HepG2 (cell line): ENCODE results near the gene PPIP5K2. TPM values are rescaled to one million over a fixed set of nuclear protein-coding genes. Genes with fewer than 3 reads are reported as not detected.

Experiments used
- ATAC-seq: fragments of 200-7000 bp; cut with Tn5 transposase; 3 replicates; pipeline ENCODE4 v1.9.1; 2020; ENCODE audit warnings: mild to moderate bottlenecking, moderate library complexity
- BruUV-seq: library from RNA; stranded (reverse); fragments of 400-500 nt; replicated peaks from 2 replicates; lab custom pipeline; 2021; lab: Mats Ljungman, UMichigan
- CTCF ChIA-PET: fragments of 300-600 bp; formaldehyde crosslinking; extraction: SDS; loops from one replicate; lab custom pipeline; 2021; ENCODE audit warnings: low total read pairs, inconsistent platforms, low intra/inter-chr PET ratio; lab: Yijun Ruan, JAX
- POLR2A ChIA-PET: fragments of 350-600 bp; sonication (Branson Sonifier 250); formaldehyde crosslinking; loops from one replicate; lab custom pipeline; 2020; ENCODE audit warnings: antibody characterized with exemption, inconsistent platforms; lab: Yijun Ruan, JAX
- DNase-seq: peaks from one replicate; pipeline ENCODE4 v3.0.0-alpha.2; 2015; ENCODE audit warnings: low spot score
- FAIRE-seq: peaks from 3 replicates; lab custom pipeline; 2011; peaks lifted over from hg19 to GRCh38; lab: Jason Lieb, UNC
- H2AFZ ChIP-seq: one replicate; pipeline ENCODE4 v1.6.1; 2011; ENCODE audit warnings: low read length, inconsistent platforms
- H3K27ac ChIP-seq: fragments of 300-600 bp; 3 replicates; pipeline ENCODE4 v1.8.0; 2011; ENCODE audit warnings: mixed run types, mild to moderate bottlenecking, mixed read lengths, low read length, inconsistent platforms; ENCODE audit not compliant: insufficient read depth; ENCODE audit errors: extremely low read length
- H3K27me3 ChIP-seq, 2 experiments: fragments of 200-600 bp in 1 of 2; 2 replicates in 1 of 2; 3 replicates in 1 of 2; pipeline versions ENCODE4 v1.6.0 to v1.8.0; 2011; ENCODE audit warnings: low read length in 2 of 2, mild to moderate bottlenecking in 2 of 2, moderate library complexity in 2 of 2, inconsistent platforms in 1 of 2; ENCODE audit not compliant: insufficient read depth in 2 of 2, control insufficient read depth in 1 of 2
- H3K36me3 ChIP-seq, 2 experiments: fragments of 200-600 bp in 1 of 2; replicated peaks in 1 of 2; 2 replicates in 1 of 2; 3 replicates in 1 of 2; pipeline versions ENCODE4 v1.5.1 to v1.8.0; 2011; ENCODE audit warnings: low read length in 2 of 2, inconsistent platforms in 1 of 2; ENCODE audit not compliant: insufficient read depth in 2 of 2, control insufficient read depth in 1 of 2
- H3K4me1 ChIP-seq: 2 replicates; pipeline ENCODE4 v1.5.1; 2012; ENCODE audit warnings: low read length, inconsistent platforms; ENCODE audit not compliant: insufficient read depth
- H3K4me2 ChIP-seq: 2 replicates; pipeline ENCODE4 v1.6.0; 2011; ENCODE audit warnings: low read depth, low read length, inconsistent platforms
- H3K4me3 ChIP-seq, 3 experiments: fragments of 200-600 bp in 1 of 3; sonication (generic), shearing (Covaris generic) in 1 of 3; replicated peaks in 1 of 3; 2 replicates each; pipeline ENCODE4 v1.5.1; 2011 to 2016; ENCODE audit warnings: low read length in 3 of 3, inconsistent platforms in 2 of 3, low read depth in 2 of 3, mild to moderate bottlenecking in 2 of 3, control low read depth in 1 of 3, mixed read lengths in 1 of 3; ENCODE audit not compliant: insufficient read depth in 1 of 3
- H3K79me2 ChIP-seq: one replicate; pipeline ENCODE4 v1.6.1; 2011; ENCODE audit warnings: low read length, inconsistent platforms; ENCODE audit not compliant: insufficient read depth
- H3K9ac ChIP-seq: 2 replicates; pipeline ENCODE4 v1.6.0; 2011; ENCODE audit warnings: mild to moderate bottlenecking, low read depth, low read length, inconsistent platforms; ENCODE audit not compliant: insufficient read depth
- H3K9me3 ChIP-seq: 2 replicates; pipeline ENCODE4 v1.5.1; 2012; ENCODE audit warnings: mild to moderate bottlenecking, low read length
- H4K20me1 ChIP-seq: 2 replicates; pipeline ENCODE4 v1.6.0; 2011; ENCODE audit warnings: inconsistent platforms, mild to moderate bottlenecking, low read length, moderate library complexity; ENCODE audit not compliant: insufficient read depth
- AHDC1 ChIP-seq: sonication (generic); formaldehyde crosslinking; IDR thresholded peaks from 2 replicates; pipeline ENCODE4 v1.5.1; 2020; ENCODE audit warnings: mild to moderate bottlenecking, missing genetic modification reagents, borderline replicate concordance
- AKAP8 ChIP-seq: sonication (generic); formaldehyde crosslinking; IDR thresholded peaks from 2 replicates; pipeline ENCODE4 v1.5.1; 2020; ENCODE audit warnings: mild to moderate bottlenecking, missing genetic modification reagents
- ATRX ChIP-seq: sonication (generic); formaldehyde crosslinking; IDR thresholded peaks from 2 replicates; pipeline ENCODE4 v1.4.0; 2020; ENCODE audit warnings: missing genetic modification reagents, borderline replicate concordance
- GATA4 ChIP-seq: sonication (generic); IDR thresholded peaks from 2 replicates; pipeline ENCODE4 v1.6.1; 2016; ENCODE audit warnings: antibody characterized with exemption, low read depth, borderline replicate concordance
- GFI1 ChIP-seq: sonication (generic); formaldehyde crosslinking; IDR thresholded peaks from 2 replicates; pipeline ENCODE4 v1.5.0; 2020; ENCODE audit warnings: missing genetic modification reagents, mild to moderate bottlenecking, borderline replicate concordance
- GTF3A ChIP-seq: sonication (generic); formaldehyde crosslinking; conservative IDR thresholded peaks from 2 replicates; pipeline ENCODE4 v1.4.0; 2020; ENCODE audit warnings: mild to moderate bottlenecking, missing genetic modification reagents
- HOXD1 ChIP-seq: sonication (generic); formaldehyde crosslinking; IDR thresholded peaks from 2 replicates; pipeline ENCODE4 v1.5.0; 2020; ENCODE audit warnings: missing genetic modification reagents
- IKZF1 ChIP-seq: fragments of 450-650 bp; IDR thresholded peaks from 2 replicates; pipeline ENCODE4 v1.7.1; 2016
- NKX3-1 ChIP-seq: sonication (generic); formaldehyde crosslinking; IDR thresholded peaks from 2 replicates; pipeline ENCODE4 v1.5.0; 2020; ENCODE audit warnings: missing genetic modification reagents
- NR2F6 ChIP-seq, 2 experiments: IDR thresholded peaks; 2 replicates each; pipeline ENCODE4 v1.6.1; 2016; ENCODE audit warnings: antibody characterized with exemption in 1 of 2, mild to moderate bottlenecking in 1 of 2
- PHF21A ChIP-seq: sonication (generic); formaldehyde crosslinking; IDR thresholded peaks from 2 replicates; pipeline ENCODE4 v1.5.0; 2020; ENCODE audit warnings: mild to moderate bottlenecking, missing genetic modification reagents
- RBM22 ChIP-seq: fragments of 200-400 bp; formaldehyde crosslinking; optimal IDR thresholded peaks from 2 replicates; pipeline ENCODE3; 2017; ENCODE audit warnings: mild to moderate bottlenecking, low read length, moderate library complexity
- RCOR2 ChIP-seq: IDR thresholded peaks from 2 replicates; pipeline ENCODE4 v1.6.1; 2016; ENCODE audit warnings: missing biosample characterization, missing genetic modification reagents
- SNAPC5 ChIP-seq: sonication (generic); formaldehyde crosslinking; IDR thresholded peaks from 2 replicates; pipeline ENCODE4 v1.8.1; 2023; ENCODE audit warnings: mild to moderate bottlenecking, missing genetic modification reagents, borderline replicate concordance
- ZNF263 ChIP-seq: sonication (generic); formaldehyde crosslinking; IDR thresholded peaks from 2 replicates; pipeline ENCODE4 v1.4.0; 2020; ENCODE audit warnings: missing genetic modification reagents
- ZNF3 ChIP-seq: IDR thresholded peaks from 2 replicates; pipeline ENCODE4 v1.7.0; 2017; ENCODE audit warnings: inconsistent platforms
- ZNF343 ChIP-seq: sonication (generic); formaldehyde crosslinking; IDR thresholded peaks from 2 replicates; pipeline ENCODE4 v1.4.0; 2020; ENCODE audit warnings: mild to moderate bottlenecking, missing genetic modification reagents
- ZNF556 ChIP-seq: sonication (generic); formaldehyde crosslinking; IDR thresholded peaks from 2 replicates; pipeline ENCODE4 v1.4.0; 2020; ENCODE audit warnings: mild to moderate bottlenecking, missing genetic modification reagents, borderline replicate concordance
- ZNF607 ChIP-seq: sonication (generic); formaldehyde crosslinking; IDR thresholded peaks from 2 replicates; pipeline ENCODE4 v1.5.1; 2020; ENCODE audit warnings: missing genetic modification reagents, mild to moderate bottlenecking, borderline replicate concordance
- ZNF747 ChIP-seq: sonication (generic); formaldehyde crosslinking; IDR thresholded peaks from 2 replicates; pipeline ENCODE4 v1.8.1; 2023; ENCODE audit warnings: missing genetic modification reagents, mild to moderate bottlenecking, borderline replicate concordance
- ZSCAN12 ChIP-seq: sonication (generic); formaldehyde crosslinking; IDR thresholded peaks from 2 replicates; pipeline ENCODE4 v1.9.0; 2021; ENCODE audit warnings: mild to moderate bottlenecking, missing genetic modification reagents
- WGBS: methylation state at CpG from one replicate; pipeline ENCODE4 v1.1.6; 2017; ENCODE audit warnings: low lambda C conversion rate; 5-methylcytosine and 5-hydroxymethylcytosine counted together
- in situ Hi-C: cut with HindIII; loops from 2 replicates; pipeline ENCODE4 v1.10.0; 2017; ENCODE audit warnings: low pct_unique_long_range_greater_than_20kb; ENCODE audit not compliant: extremely low pct_ligation_motif_present
- intact Hi-C: fragments of 100-400 bp; cut with micrococcal nuclease; formaldehyde crosslinking; loops from one replicate; pipeline ENCODE4 v1.10.0; 2022; ENCODE audit not compliant: unreplicated experiment
- polyA plus RNA-seq, 8 experiments: library from polyadenylated mRNA; depleted of rRNA in 3 of 8; stranded (reverse) in 7 of 8; unstranded in 1 of 8; fragments of >200 nt; fragmentation: Illumina TruSeq in 4 of 8; extraction: Trizol in 4 of 8; gene quantifications; 2 replicates each; pipeline versions ENCODE4 v1.2.1 to v1.2.3, GENCODE V29; 2011 to 2016; ENCODE audit warnings: low read depth in 4 of 8, missing spikeins in 1 of 8, mixed read lengths in 1 of 8; ENCODE audit not compliant: insufficient read depth in 1 of 8
- total RNA-seq, 5 experiments: library from RNA; depleted of rRNA; stranded (reverse); fragments of >200 nt; fragmentation: Illumina TruSeq; extraction: Trizol; gene quantifications; 2 replicates each; pipeline ENCODE4 v1.2.3, GENCODE V29; 2016; ENCODE audit warnings: low read depth in 1 of 5

PPIP5K2 gene
- total and polyA plus RNA-seq, 2 of the 13 experiments (the other 11 are each of a cell fraction or from before 2014, with no cell fraction given) = 19.7 to 45.6 TPM

- TF ChIP-seq AHDC1 (CRISPR knock-in tag) (no peak), ZNF263 (CRISPR knock-in tag) (no peak)
- TF ChIP-seq, all 625 proteins: peak for 0
Observed at GRCh38 chr5:103112910-103113309, 7.2 kb upstream of the PPIP5K2 start (continued).

- Histone ChIP-seq H3K4me3 (no peak overlapping the region), H3K27ac (no peak overlapping the region), H3K4me1 (peaks cover 19% of the 10 kb centered on the region), H3K27me3 (no peaks in the 10 kb centered on the region)
- no peak for ATAC-seq
- ChIA-PET CTCF (no interaction called here), POLR2A (no interaction called here)
- intact Hi-C loops (loop anchor here (10.0 kb wide), 1 partner anchor 360 kb away; the partner anchor contains the start of gene PAM), in situ Hi-C loops (no loop called here)
- TF ChIP-seq NKX3-1 (CRISPR knock-in tag) = no peak
- TF ChIP-seq ZNF607 = no peak
- no peak for TF ChIP-seq SNAPC5
- TF ChIP-seq ZNF3 (CRISPR knock-in tag) = no peak
- TF ChIP-seq GFI1 (CRISPR knock-in tag) = no peak
- no peak for TF ChIP-seq ZNF556 (CRISPR knock-in tag)
- no peak for TF ChIP-seq GTF3A
- TF ChIP-seq ZNF343 (CRISPR knock-in tag) = no peak
- TF ChIP-seq ATRX (CRISPR knock-in tag) = no peak
- no peak for TF ChIP-seq IKZF1
- TF ChIP-seq ZSCAN12 (CRISPR knock-in tag) = no peak
- TF ChIP-seq ZNF747 (CRISPR knock-in tag) = no peak
- TF ChIP-seq NR2F6 (IDR thresholded peaks at IDR 0.05) = no peak
- no peak for TF ChIP-seq NR2F6 (CRISPR knock-in tag; IDR thresholded peaks at IDR 0.05)
- TF ChIP-seq RBM22 = no peak
- TF ChIP-seq AKAP8 (CRISPR knock-in tag) = no peak
- TF ChIP-seq RCOR2 = no peak
- no peak for TF ChIP-seq PHF21A
- no peak for TF ChIP-seq HOXD1
- no peak for TF ChIP-seq GATA4
- TF ChIP-seq, all 625 proteins: peak for 0
- Histone ChIP-seq H3K4me2 (no peak overlapping the region), H4K20me1 (no peaks in the 10 kb centered on the region), H3K9me3 (no peaks in the 10 kb centered on the region), H3K36me3 (no peaks in the 10 kb centered on the region), H3K9ac (no peak overlapping the region), H3K79me2 (peaks cover 30% of the 10 kb centered on the region), H2AFZ (no peak overlapping the region)
- 88% methylated on average over 2 of the region's 2 CpGs for WGBS
- no TSS peak for BruUV-seq
- FAIRE-seq = no peak
- DNase-seq = no peak
Observed at GRCh38 chr5:103114440-103114839, 5.7 kb upstream of the PPIP5K2 start.
